Colonic mucosa (tissue), 4 donors: ENCODE results near the gene PLA2G5. TPM values are rescaled to one million over a fixed set of nuclear protein-coding genes. Genes with fewer than 3 reads are reported as not detected.

Experiments
- DNase-seq: peaks from one replicate; pipeline ENCODE4 v3.0.0-alpha.2; 2020
- H3K27ac ChIP-seq: fragments of 200-600 bp; one replicate; pipeline ENCODE4 v1.8.0; 2021
- H3K27me3 ChIP-seq: fragments of 200-600 bp; one replicate; pipeline ENCODE4 v1.8.0; 2021
- H3K36me3 ChIP-seq: fragments of 200-600 bp; one replicate; pipeline ENCODE4 v1.8.0; 2021
- H3K4me1 ChIP-seq: fragments of 200-600 bp; one replicate; pipeline ENCODE4 v1.8.0; 2021; ENCODE audit warnings: mild to moderate bottlenecking
- H3K4me3 ChIP-seq: fragments of 200-600 bp; one replicate; pipeline ENCODE4 v1.8.0; 2021
- H3K9ac ChIP-seq, 2 donors: one replicate each; pipeline ENCODE4 v1.7.0; 2013; ENCODE audit warnings: control low read depth in 2 of 2, low read depth in 2 of 2, low read length in 2 of 2
- H3K9me3 ChIP-seq: fragments of 200-600 bp; one replicate; pipeline ENCODE4 v1.8.0; 2021
- CTCF ChIP-seq: fragments of 200-600 bp; IDR thresholded peaks from one replicate; pipeline ENCODE4 v1.8.0; 2022; ENCODE audit warnings: antibody characterized with exemption, mild to moderate bottlenecking
- intact Hi-C: fragments of 100-400 bp; cut with DNase I; formaldehyde crosslinking; loops from one replicate; pipeline ENCODE4 v1.14.1; 2022
- total RNA-seq, 2 donors: library from RNA; stranded (reverse); fragmentation: NEBNext Ultra II Directional in 1 of 2; extraction: Animal tissue kit (Norgen Biotek cat#: 25700) in 1 of 2; gene quantifications; one replicate each; pipeline ENCODE4 v1.2.1, GENCODE V29; 2021
- donor health status: healthy.
- donor health status: DM: no; HTN: no; CAD: no.
- donor health status: DM: no; HTN: no; CAD: no.

The PLA2G5 gene
- total RNA-seq, 2 donors from 2014 or later: 1.8 TPM; not detected in 1

GRCh38 chr1:20074725-20075171 is 4.8 kb downstream of the PLA2G5 start:
- intact Hi-C loops: no loop called here
- Histone ChIP-seq H3K4me1 (no peaks in the 10 kb centered on the region), H3K9me3 (no peaks in the 10 kb centered on the region), H3K27ac (no peak overlapping the region), H3K4me3 (no peak overlapping the region), H3K27me3 (no peaks in the 10 kb centered on the region), H3K9ac (no peak overlapping the region), H3K36me3 (no peaks in the 10 kb centered on the region)
- TF ChIP-seq CTCF: no peak
- DNase-seq: no peak

- Histone ChIP-seq H3K4me1 (no peaks in the 10 kb centered on the region), H3K9me3 (no peaks in the 10 kb centered on the region), H3K27ac (no peak overlapping the region), H3K27me3 (no peaks in the 10 kb centered on the region), H3K4me3 (no peak overlapping the region), H3K36me3 (no peaks in the 10 kb centered on the region), H3K9ac (no peak overlapping the region)
- intact Hi-C loops: no loop called here
- no peak for DNase-seq
- TF ChIP-seq CTCF: no peak
Measured at GRCh38 chr1:20075345-20075744, 5.4 kb downstream of the PLA2G5 start.

GRCh38 chr1:20076223-20076622 is 6.2 kb downstream of the PLA2G5 start:
- no peak for TF ChIP-seq CTCF
- Histone ChIP-seq H3K4me1 (no peaks in the 10 kb centered on the region), H3K27me3 (no peaks in the 10 kb centered on the region), H3K4me3 (no peak overlapping the region), H3K9me3 (no peaks in the 10 kb centered on the region), H3K27ac (no peak overlapping the region), H3K9ac (no peak overlapping the region), H3K36me3 (no peaks in the 10 kb centered on the region)
- no peak for DNase-seq
- intact Hi-C loops: no loop called here

- no peak for TF ChIP-seq CTCF
- H3K9me3 ChIP-seq: no peaks in the 10 kb centered on the region
Measured at GRCh38 chr1:20076710-20077461, 6.9 kb downstream of the PLA2G5 start.

GRCh38 chr1:20078171-20078651 is 8.2 kb downstream of the PLA2G5 start:
- Histone ChIP-seq H3K27me3 (no peaks in the 10 kb centered on the region), H3K9me3 (no peaks in the 10 kb centered on the region), H3K4me3 (no peak overlapping the region), H3K36me3 (no peaks in the 10 kb centered on the region), H3K9ac (no peak overlapping the region), H3K4me1 (no peaks in the 10 kb centered on the region), H3K27ac (no peak overlapping the region)
- intact Hi-C loops: no loop called here
- TF ChIP-seq CTCF: no peak
- DNase-seq: no peak

More at GRCh38 chr1:20076710-20077461, 6.9 kb downstream of the PLA2G5 start:
- no peak for DNase-seq
- Histone ChIP-seq H3K4me1 (no peaks in the 10 kb centered on the region), H3K27ac (no peak overlapping the region), H3K27me3 (no peaks in the 10 kb centered on the region), H3K36me3 (no peaks in the 10 kb centered on the region), H3K9ac (no peak overlapping the region), H3K4me3 (no peak overlapping the region)
- intact Hi-C loops: no loop called here
